Gastroesophageal sphincter (tissue), 4 donors: ENCODE measurements around the gene FBXO42. TPM values are rescaled to one million over a fixed set of nuclear protein-coding genes. Genes with fewer than 3 reads are reported as not detected.

Experiments
- ATAC-seq: fragments of 150-250 bp; one replicate; pipeline ENCODE4 v1.9.1; 2016; ENCODE audit warnings: mild to moderate bottlenecking, moderate library complexity
- H3K27ac ChIP-seq, 4 donors: fragments of 200-600 bp; sonication (generic) in 3 of 4; 1 replicate in 3 of 4; 2 replicates in 1 of 4; pipeline ENCODE4 v1.5.1; 2016 to 2019
- H3K27me3 ChIP-seq: fragments of 200-600 bp; sonication (generic); one replicate; pipeline ENCODE4 v1.5.1; 2019
- H3K36me3 ChIP-seq, 2 donors: fragments of 200-600 bp; sonication (generic); one replicate each; pipeline ENCODE4 v1.5.1; 2019; ENCODE audit warnings: control low read depth in 1 of 2
- H3K4me1 ChIP-seq, 3 donors: fragments of 200-600 bp; sonication (generic); 1 replicate in 2 of 3; 2 replicates in 1 of 3; pipeline ENCODE4 v1.5.1; 2016 to 2019; ENCODE audit warnings: control low read depth in 2 of 3
- H3K4me3 ChIP-seq, 2 donors: fragments of 200-600 bp; sonication (generic); one replicate each; pipeline ENCODE4 v1.5.1; 2019; ENCODE audit warnings: mild to moderate bottlenecking in 1 of 2, moderate library complexity in 1 of 2
- H3K9me3 ChIP-seq, 3 donors: fragments of 200-600 bp; sonication (generic); one replicate each; pipeline ENCODE4 v1.5.1; 2017 to 2019; ENCODE audit warnings: control low read depth in 2 of 3
- CTCF ChIP-seq, 4 experiments: fragments of 200-600 bp in 2 of 4; fragments of 450-650 bp in 2 of 4; sonication (generic) in 1 of 4; IDR thresholded peaks; one replicate each; pipeline ENCODE4 v1.5.1; 2017 to 2019; ENCODE audit warnings: antibody characterized with exemption in 4 of 4, mild to moderate bottlenecking in 2 of 4, moderate library complexity in 2 of 4
- EP300 ChIP-seq: sonication (generic); formaldehyde crosslinking; IDR thresholded peaks from one replicate; pipeline ENCODE4 v1.6.1; 2017; ENCODE audit warnings: antibody characterized with exemption, mild to moderate bottlenecking
- POLR2A ChIP-seq, 2 donors: fragments of 450-650 bp; IDR thresholded peaks; one replicate each; pipeline ENCODE4 v1.6.1; 2017; ENCODE audit warnings: antibody characterized with exemption in 2 of 2, mild to moderate bottlenecking in 2 of 2, moderate library complexity in 1 of 2
- POLR2AphosphoS5 ChIP-seq: sonication (generic); formaldehyde crosslinking; IDR thresholded peaks from one replicate; pipeline ENCODE4 v1.6.1; 2017; ENCODE audit warnings: antibody characterized with exemption
- WGBS, 2 donors: methylation state at CpG; one replicate each; pipeline ENCODE4 v1.1.5; 2018; ENCODE audit warnings: low coverage in 1 of 2; 5-methylcytosine and 5-hydroxymethylcytosine counted together
- total RNA-seq, 4 donors: library from RNA; depleted of rRNA; stranded (reverse); fragments of >200 nt; gene quantifications; one replicate each; pipeline ENCODE4 v1.1.0, GENCODE V29; 2016

The FBXO42 gene
- total RNA-seq, 4 donors from 2014 or later = 26.8 to 33.0 (median 29.7) TPM

DNA sequence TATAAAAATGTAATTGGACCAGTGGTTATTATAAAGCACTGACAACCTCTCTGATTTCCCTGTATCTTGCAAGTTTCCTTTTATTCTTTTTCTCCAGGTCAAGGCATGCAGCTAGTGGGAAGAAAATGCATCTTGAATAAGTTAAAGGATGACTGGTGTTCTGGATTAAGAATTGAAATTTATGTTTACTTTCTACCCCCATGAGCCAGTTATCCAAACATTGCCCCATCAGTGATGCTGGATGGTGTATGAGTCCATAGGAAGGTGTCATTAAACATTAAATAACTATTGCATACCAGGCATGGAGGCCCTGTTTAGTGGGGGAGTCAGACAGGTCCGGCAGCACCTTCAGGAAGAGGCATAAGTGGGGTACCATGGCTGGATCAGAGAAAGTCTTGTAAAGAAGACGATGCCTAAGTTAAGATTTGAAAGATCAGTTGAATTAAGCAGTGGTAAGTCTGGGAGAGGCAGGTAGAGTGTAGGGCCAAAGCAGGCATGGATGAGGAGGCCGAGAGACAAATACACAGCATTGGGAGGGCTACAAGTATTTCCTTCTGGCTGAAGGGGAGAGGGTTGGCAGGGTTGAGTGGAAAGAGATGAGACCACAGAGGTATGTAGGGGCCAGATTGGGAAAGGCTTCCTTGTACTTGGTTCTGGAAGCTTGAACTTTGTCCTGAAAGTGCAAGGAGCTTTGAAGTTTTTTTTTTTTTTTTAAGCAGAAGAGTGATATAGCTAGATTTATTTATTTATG lies 20.4 kb upstream of the FBXO42 start:
- WGBS, 2 donors = 74 to 86% methylated on average over 3 of the region's 3 CpGs
- H3K27me3 ChIP-seq = no peaks in the 10 kb centered on the region
- no peaks in the 10 kb centered on the region for H3K9me3 ChIP-seq
- no peak overlapping the region for H3K4me3 ChIP-seq
- no peak for ATAC-seq
- no peaks in the 10 kb centered on the region for H3K36me3 ChIP-seq
- H3K27ac ChIP-seq = no peak overlapping the region
- peaks cover 10 to 97% (median 31%) of the 10 kb centered on the region in 3 donors for H3K4me1 ChIP-seq
- TF ChIP-seq CTCF (IDR thresholded peaks at IDR 0.05) = no peak
- TF ChIP-seq POLR2A (IDR thresholded peaks at IDR 0.05) = no peak
- TF ChIP-seq POLR2AphosphoS5 = no peak
- TF ChIP-seq EP300 = no peak

DNA sequence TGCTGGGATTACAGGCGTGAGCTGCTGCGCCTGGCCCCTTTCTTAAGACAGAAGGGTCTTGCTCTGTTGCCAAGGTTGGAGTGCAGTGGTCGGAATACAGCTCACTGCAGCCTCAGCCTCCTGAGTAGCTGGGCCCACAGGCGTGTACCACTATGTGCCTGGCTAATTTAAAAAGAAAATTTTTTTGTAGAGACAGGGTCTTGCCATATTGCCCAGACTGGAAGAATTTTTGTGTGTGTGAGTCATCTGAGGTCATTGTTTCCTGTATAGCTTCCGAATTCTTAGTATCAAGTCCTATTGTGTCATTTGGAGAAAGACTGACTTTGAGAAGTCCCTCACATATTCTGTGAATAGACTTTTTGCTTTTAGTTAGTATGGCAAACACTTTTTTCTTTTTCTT lies 19.4 kb upstream of the FBXO42 start:
- TF ChIP-seq CTCF (IDR thresholded peaks at IDR 0.05) (no peak), EP300 (no peak), POLR2A (IDR thresholded peaks at IDR 0.05) (no peak), POLR2AphosphoS5 (no peak)
- ATAC-seq = no peak
- Histone ChIP-seq H3K4me1 (peaks cover 10 to 87% (median 22%) of the 10 kb centered on the region in 3 donors), H3K4me3 (no peak overlapping the region), H3K27ac (no peak overlapping the region), H3K36me3 (no peaks in the 10 kb centered on the region), H3K9me3 (no peaks in the 10 kb centered on the region), H3K27me3 (no peaks in the 10 kb centered on the region)
- 36 to 57% methylated on average over 1 to 2 of the region's 5 CpGs for WGBS, 2 donors

DNA sequence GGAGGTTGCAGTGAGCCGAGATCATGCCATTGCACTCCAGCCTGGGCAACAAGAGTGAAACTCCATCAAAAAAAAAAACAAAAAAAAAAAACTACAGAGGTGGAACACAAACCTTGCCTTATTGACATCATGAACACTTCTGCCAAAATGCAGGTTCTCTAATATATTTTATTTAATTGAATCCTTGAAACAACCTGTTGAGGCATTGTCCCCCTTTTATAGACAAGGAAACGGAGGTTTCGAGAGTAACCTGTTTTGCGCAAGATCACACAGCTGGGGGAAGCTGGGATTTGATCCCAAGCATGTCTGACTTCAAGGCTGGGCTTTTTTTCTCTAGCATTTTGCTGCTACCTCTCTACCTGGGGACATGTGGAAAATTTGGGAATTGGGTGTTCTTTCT lies 17.5 kb upstream of the FBXO42 start:
- 92 to 100% methylated on average over 3 to 4 of the region's 4 CpGs for WGBS, 2 donors
- TF ChIP-seq CTCF (IDR thresholded peaks at IDR 0.05) (no peak), POLR2A (IDR thresholded peaks at IDR 0.05) (no peak), EP300 (no peak), POLR2AphosphoS5 (no peak)
- ATAC-seq = no peak
- Histone ChIP-seq H3K4me1 (peaks cover 4 to 84% (median 4%) of the 10 kb centered on the region in 3 donors), H3K27ac (no peak overlapping the region), H3K4me3 (no peak overlapping the region), H3K36me3 (no peaks in the 10 kb centered on the region), H3K9me3 (no peaks in the 10 kb centered on the region), H3K27me3 (no peaks in the 10 kb centered on the region)

DNA sequence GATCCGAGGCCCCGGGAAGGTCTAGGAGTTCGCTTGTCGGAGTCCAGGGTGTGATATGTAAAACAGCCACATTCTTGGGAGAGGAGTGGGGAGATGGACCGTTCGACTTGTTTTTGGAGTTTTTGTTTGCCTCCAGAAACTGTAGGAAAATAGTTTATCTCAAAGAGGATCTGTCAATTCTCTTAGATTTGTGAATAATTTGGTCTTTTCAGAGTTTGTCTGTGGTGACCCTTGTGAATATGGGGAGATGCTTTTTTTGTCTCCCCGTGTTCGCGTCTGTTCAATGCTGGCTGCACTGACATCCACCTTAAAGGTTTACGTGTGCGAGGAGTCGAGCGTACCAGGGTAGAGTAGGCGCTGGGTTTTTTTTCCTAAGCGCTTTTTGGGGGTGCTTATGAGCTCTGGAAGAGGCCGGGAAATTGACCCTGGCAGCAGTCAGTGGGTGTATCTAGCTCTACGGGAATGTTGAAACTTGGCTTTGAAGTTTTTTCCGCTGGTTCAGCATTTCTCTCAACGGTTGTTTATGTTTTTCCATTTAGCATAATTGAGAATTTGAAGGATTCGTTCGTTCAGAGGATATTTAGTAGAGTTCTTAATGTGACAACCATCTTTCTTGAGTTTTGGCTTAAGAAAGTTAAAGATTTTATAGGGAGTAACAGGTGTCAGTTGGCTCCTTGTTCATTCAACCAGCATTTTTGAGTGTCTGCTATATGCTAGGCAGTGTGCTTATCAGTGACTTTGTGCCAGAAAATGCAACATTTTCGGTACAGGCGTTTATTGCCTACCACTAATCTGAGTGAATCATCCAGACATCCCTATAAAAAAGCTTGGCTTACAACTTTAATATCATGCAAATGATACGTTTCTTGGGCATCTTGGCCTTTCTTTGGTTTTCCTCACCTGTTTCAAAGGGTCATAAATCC lies 15.9 kb upstream of the FBXO42 start:
- H3K9me3 ChIP-seq = no peaks in the 10 kb centered on the region
- H3K27ac ChIP-seq = peak overlapping the region; percentile 72 to 98 (median 96)
- no peaks in the 10 kb centered on the region for H3K36me3 ChIP-seq
- peaks cover 4 to 73% (median 12%) of the 10 kb centered on the region in 3 donors for H3K4me1 ChIP-seq
- H3K27me3 ChIP-seq = no peaks in the 10 kb centered on the region
- TF ChIP-seq CTCF (IDR thresholded peaks at IDR 0.05) (no peak), POLR2AphosphoS5 (no peak), POLR2A (IDR thresholded peaks at IDR 0.05) (no peak), EP300 (no peak)
- 1 to 5% methylated on average over 15 to 22 of the region's 24 CpGs for WGBS, 2 donors
- H3K4me3 ChIP-seq = peak overlapping the region; percentile 56 to 86
- peak; percentile 1 for ATAC-seq
